ENCODE measurements around the gene SELP. TPM values are rescaled to one million over a fixed set of nuclear protein-coding genes. Genes with fewer than 3 reads are reported as not detected.

SELP gene
- total RNA-seq, 2 donors from 2014 or later: 13.7 to 16.7 TPM

- no peak for DNase-seq (ENCODE audit: low spot score)
These were observed 39.0 kb downstream of the SELP start for GRCh38 chr1:169590932-169591331.

GRCh38 chr1:169588785-169589485 is 41.0 kb downstream of the SELP start:
- H3K9me3 ChIP-seq: no peaks in the 10 kb centered on the region
- no peaks in the 10 kb centered on the region for H3K27me3 ChIP-seq
- no peak for DNase-seq (ENCODE audit: low spot score)
- H3K27ac ChIP-seq: no peak overlapping the region
- peaks cover 0 to 11% of the 10 kb centered on the region in 2 donors for H3K4me1 ChIP-seq
- H3K4me3 ChIP-seq: no peak overlapping the region
- H3K36me3 ChIP-seq: no peaks in the 10 kb centered on the region
- no peak for TF ChIP-seq CTCF (IDR thresholded peaks at IDR 0.05)

More at GRCh38 chr1:169590932-169591331, 39.0 kb downstream of the SELP start:
- Histone ChIP-seq H3K27me3 (no peaks in the 10 kb centered on the region), H3K4me3 (no peak overlapping the region), H3K27ac (no peak overlapping the region), H3K36me3 (no peaks in the 10 kb centered on the region), H3K9me3 (no peaks in the 10 kb centered on the region), H3K4me1 (peaks cover 0 to 11% of the 10 kb centered on the region in 2 donors)
- TF ChIP-seq CTCF (IDR thresholded peaks at IDR 0.05): no peak

GRCh38 chr1:169588112-169588511 is 41.8 kb downstream of the SELP start:
- H3K36me3 ChIP-seq: no peaks in the 10 kb centered on the region
- no peak overlapping the region for H3K27ac ChIP-seq
- no peaks in the 10 kb centered on the region for H3K27me3 ChIP-seq
- no peak overlapping the region for H3K4me3 ChIP-seq
- H3K9me3 ChIP-seq: no peaks in the 10 kb centered on the region
- no peak for DNase-seq (ENCODE audit: low spot score)
- peaks cover 0 to 11% of the 10 kb centered on the region in 2 donors for H3K4me1 ChIP-seq
- no peak for TF ChIP-seq CTCF (IDR thresholded peaks at IDR 0.05)

GRCh38 chr1:169586395-169587255 is 43.3 kb downstream of the SELP start, which contains the start of gene F5:
Gene F5, minus strand, starts transcription at chr1:169586481. Its CDS starts 95 bp downstream, at chr1:169586386.
- peak within 1 kb of the TSS; percentile 25 to 49 for H3K4me3 ChIP-seq
- peak; percentile 84 for DNase-seq (ENCODE audit: low spot score)
- peak within 1 kb of the TSS; percentile 56 to 74 for H3K27ac ChIP-seq
- no peaks in the 10 kb centered on the region for H3K9me3 ChIP-seq
- H3K4me1 ChIP-seq: peaks cover 0 to 11% of the 10 kb centered on the region in 2 donors
- H3K27me3 ChIP-seq: no peaks in the 10 kb centered on the region
- no peaks in the 10 kb centered on the region for H3K36me3 ChIP-seq
- peak; percentile 28 to 72 for TF ChIP-seq CTCF (IDR thresholded peaks at IDR 0.05)

- H3K4me1 ChIP-seq: peaks cover 0 to 11% of the 10 kb centered on the region in 2 donors
- no peaks in the 10 kb centered on the region for H3K27me3 ChIP-seq
- H3K36me3 ChIP-seq: no peaks in the 10 kb centered on the region
- TF ChIP-seq CTCF (IDR thresholded peaks at IDR 0.05): no peak
- no peaks in the 10 kb centered on the region for H3K9me3 ChIP-seq
- H3K27ac ChIP-seq: peak overlapping the region; percentile 56 to 74
- peak overlapping the region; percentile 25 to 49 for H3K4me3 ChIP-seq
- DNase-seq (ENCODE audit: low spot score): no peak
These were observed 43.9 kb downstream of the SELP start for GRCh38 chr1:169586067-169586394.

Data from right atrium auricular region (tissue), 2 donors.